ENCODE data around the gene CLDN34. TPM values are rescaled to one million over a fixed set of nuclear protein-coding genes. Genes with fewer than 3 reads are reported as not detected.

The CLDN34 gene
- polyA plus RNA-seq, 1 of the 3 experiments (the other 2 are of a cell fraction) = not detected

DNA sequence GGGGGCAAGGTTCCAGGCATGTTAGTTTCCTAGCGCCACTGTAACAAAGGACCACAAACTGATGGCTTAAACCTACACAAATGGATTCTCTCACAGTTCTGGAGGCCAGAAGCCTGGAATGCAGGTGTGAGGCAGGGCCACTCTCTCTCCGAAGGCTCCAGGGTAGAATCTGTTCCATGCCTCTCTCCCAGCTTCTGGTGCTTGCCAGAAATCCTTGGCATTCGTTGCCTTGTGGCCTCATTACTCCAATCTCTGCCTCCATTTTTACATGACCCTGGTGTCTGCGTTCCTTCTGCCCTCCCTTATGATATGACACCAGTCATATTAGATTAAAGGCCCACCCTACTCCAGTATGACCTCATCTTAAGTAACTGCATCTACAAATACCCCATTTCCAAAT is 39.6 kb downstream of the CLDN34 start:
- H2AFZ ChIP-seq (ENCODE audit: low read depth) = no peak overlapping the region
- H3K36me3 ChIP-seq (replicated peaks in 1 of 2; ENCODE audit: control insufficient read depth in 1 of 2, insufficient read depth in 2 of 2, low read length in 1 of 2) = no peaks in the 10 kb centered on the region
- H3K4me1 ChIP-seq (ENCODE audit: control insufficient read depth in 1 of 2, insufficient read depth in 2 of 2, low read depth in 1 of 2, low read length in 1 of 2) = peaks cover 0 to 4% of the 10 kb centered on the region in 2 experiments; a peak in 1 of 4 replicates
- H3K9me3 ChIP-seq = no peaks in the 10 kb centered on the region
- H3K9ac ChIP-seq = no peak overlapping the region
- DNase-seq = no peak
- H3K27ac ChIP-seq (ENCODE audit: low read depth in 2 of 2, low read length in 1 of 2) = no peak overlapping the region
- ChIA-PET CTCF (no interaction called here), POLR2A (no interaction called here)
- TF ChIP-seq, protein P1, sequence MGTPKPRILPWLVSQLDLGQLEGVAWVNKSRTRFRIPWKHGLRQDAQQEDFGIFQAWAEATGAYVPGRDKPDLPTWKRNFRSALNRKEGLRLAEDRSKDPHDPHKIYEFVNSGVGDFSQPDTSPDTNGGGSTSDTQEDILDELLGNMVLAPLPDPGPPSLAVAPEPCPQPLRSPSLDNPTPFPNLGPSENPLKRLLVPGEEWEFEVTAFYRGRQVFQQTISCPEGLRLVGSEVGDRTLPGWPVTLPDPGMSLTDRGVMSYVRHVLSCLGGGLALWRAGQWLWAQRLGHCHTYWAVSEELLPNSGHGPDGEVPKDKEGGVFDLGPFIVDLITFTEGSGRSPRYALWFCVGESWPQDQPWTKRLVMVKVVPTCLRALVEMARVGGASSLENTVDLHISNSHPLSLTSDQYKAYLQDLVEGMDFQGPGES (IDR thresholded peaks at IDR 0.05; ENCODE audit: low read depth, low read length) = no peak
- TF ChIP-seq ELF1 (IDR thresholded peaks at IDR 0.05) (no peak), FOSL2 (IDR thresholded peaks at IDR 0.05; ENCODE audit: borderline replicate concordance, low read depth) (no peak), YY1 (IDR thresholded peaks at IDR 0.05; ENCODE audit: low read depth) (no peak), NRF1 (IDR thresholded peaks at IDR 0.05; ENCODE audit: low read depth, low read length) (no peak), SMC3 (IDR thresholded peaks at IDR 0.05; ENCODE audit: low read depth, low read length) (no peak), TEAD4 (IDR thresholded peaks at IDR 0.05; ENCODE audit: borderline replicate concordance, insufficient read depth) (no peak), RXRA (IDR thresholded peaks at IDR 0.05; ENCODE audit: borderline replicate concordance, low read depth) (no peak), NFIC (IDR thresholded peaks at IDR 0.05; ENCODE audit: borderline replicate concordance) (no peak), GABPA (IDR thresholded peaks at IDR 0.05; ENCODE audit: low read depth) (no peak)
- TF ChIP-seq, protein P2, sequence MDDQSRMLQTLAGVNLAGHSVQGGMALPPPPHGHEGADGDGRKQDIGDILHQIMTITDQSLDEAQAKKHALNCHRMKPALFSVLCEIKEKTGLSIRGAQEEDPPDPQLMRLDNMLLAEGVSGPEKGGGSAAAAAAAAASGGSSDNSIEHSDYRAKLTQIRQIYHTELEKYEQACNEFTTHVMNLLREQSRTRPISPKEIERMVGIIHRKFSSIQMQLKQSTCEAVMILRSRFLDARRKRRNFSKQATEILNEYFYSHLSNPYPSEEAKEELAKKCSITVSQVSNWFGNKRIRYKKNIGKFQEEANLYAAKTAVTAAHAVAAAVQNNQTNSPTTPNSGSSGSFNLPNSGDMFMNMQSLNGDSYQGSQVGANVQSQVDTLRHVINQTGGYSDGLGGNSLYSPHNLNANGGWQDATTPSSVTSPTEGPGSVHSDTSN (IDR thresholded peaks at IDR 0.05) = no peak
- TF ChIP-seq, protein P3, sequence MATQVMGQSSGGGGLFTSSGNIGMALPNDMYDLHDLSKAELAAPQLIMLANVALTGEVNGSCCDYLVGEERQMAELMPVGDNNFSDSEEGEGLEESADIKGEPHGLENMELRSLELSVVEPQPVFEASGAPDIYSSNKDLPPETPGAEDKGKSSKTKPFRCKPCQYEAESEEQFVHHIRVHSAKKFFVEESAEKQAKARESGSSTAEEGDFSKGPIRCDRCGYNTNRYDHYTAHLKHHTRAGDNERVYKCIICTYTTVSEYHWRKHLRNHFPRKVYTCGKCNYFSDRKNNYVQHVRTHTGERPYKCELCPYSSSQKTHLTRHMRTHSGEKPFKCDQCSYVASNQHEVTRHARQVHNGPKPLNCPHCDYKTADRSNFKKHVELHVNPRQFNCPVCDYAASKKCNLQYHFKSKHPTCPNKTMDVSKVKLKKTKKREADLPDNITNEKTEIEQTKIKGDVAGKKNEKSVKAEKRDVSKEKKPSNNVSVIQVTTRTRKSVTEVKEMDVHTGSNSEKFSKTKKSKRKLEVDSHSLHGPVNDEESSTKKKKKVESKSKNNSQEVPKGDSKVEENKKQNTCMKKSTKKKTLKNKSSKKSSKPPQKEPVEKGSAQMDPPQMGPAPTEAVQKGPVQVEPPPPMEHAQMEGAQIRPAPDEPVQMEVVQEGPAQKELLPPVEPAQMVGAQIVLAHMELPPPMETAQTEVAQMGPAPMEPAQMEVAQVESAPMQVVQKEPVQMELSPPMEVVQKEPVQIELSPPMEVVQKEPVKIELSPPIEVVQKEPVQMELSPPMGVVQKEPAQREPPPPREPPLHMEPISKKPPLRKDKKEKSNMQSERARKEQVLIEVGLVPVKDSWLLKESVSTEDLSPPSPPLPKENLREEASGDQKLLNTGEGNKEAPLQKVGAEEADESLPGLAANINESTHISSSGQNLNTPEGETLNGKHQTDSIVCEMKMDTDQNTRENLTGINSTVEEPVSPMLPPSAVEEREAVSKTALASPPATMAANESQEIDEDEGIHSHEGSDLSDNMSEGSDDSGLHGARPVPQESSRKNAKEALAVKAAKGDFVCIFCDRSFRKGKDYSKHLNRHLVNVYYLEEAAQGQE (IDR thresholded peaks at IDR 0.05; ENCODE audit: low read depth, low read length) = no peak
- peaks cover 8% of the 10 kb centered on the region for H3F3A ChIP-seq (replicated peaks; ENCODE audit: insufficient read depth)
- no peak overlapping the region for H3K4me3 ChIP-seq (ENCODE audit: low read depth in 2 of 2, low read length in 1 of 2)
- H4K20me1 ChIP-seq (ENCODE audit: insufficient read depth) = no peaks in the 10 kb centered on the region
- H3K27me3 ChIP-seq (ENCODE audit: insufficient read depth) = no peaks in the 10 kb centered on the region
- H3K4me2 ChIP-seq = no peak overlapping the region
- no peaks in the 10 kb centered on the region for H3K9me2 ChIP-seq
- 23% methylated on average over 4 of the region's 4 CpGs for WGBS (ENCODE audit: low lambda C conversion rate)
- H3K79me2 ChIP-seq (ENCODE audit: insufficient read depth) = no peaks in the 10 kb centered on the region

DNA sequence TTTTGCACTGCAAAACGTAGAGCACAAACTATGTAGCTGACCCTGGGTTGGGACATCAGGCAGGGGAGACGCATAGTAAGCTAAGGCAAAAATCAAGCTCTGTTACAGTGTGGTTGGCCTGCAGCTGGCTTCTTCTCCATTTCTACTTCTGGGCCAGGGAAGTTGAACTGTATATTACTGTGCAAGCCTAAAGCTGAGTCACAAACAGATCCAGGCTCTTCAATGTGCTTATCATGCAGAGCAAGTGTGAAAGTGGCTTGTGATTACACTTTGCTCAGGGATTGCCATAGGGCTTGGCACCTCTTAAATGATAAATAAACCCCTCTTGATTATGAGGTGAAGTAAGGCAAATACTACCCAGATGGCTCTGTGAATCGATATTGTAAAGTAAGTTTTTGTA is 40.5 kb downstream of the CLDN34 start:
- Histone ChIP-seq H3K9me2 (no peaks in the 10 kb centered on the region), H2AFZ (ENCODE audit: low read depth) (no peak overlapping the region), H3K9ac (no peak overlapping the region), H3K4me2 (no peak overlapping the region), H4K20me1 (ENCODE audit: insufficient read depth) (no peaks in the 10 kb centered on the region), H3K4me1 (ENCODE audit: control insufficient read depth in 1 of 2, insufficient read depth in 2 of 2, low read depth in 1 of 2, low read length in 1 of 2) (peaks cover 0 to 4% of the 10 kb centered on the region in 2 experiments; a peak in 1 of 4 replicates), H3K9me3 (no peaks in the 10 kb centered on the region), H3K4me3 (ENCODE audit: low read depth in 2 of 2, low read length in 1 of 2) (no peak overlapping the region), H3K36me3 (replicated peaks in 1 of 2; ENCODE audit: control insufficient read depth in 1 of 2, insufficient read depth in 2 of 2, low read length in 1 of 2) (no peaks in the 10 kb centered on the region), H3K27ac (ENCODE audit: low read depth in 2 of 2, low read length in 1 of 2) (no peak overlapping the region), H3K79me2 (ENCODE audit: insufficient read depth) (no peaks in the 10 kb centered on the region), H3K27me3 (ENCODE audit: insufficient read depth) (no peaks in the 10 kb centered on the region), H3F3A (replicated peaks; ENCODE audit: insufficient read depth) (peaks cover 8% of the 10 kb centered on the region)
- ChIA-PET CTCF (interaction anchor here (1.2 kb wide), 1 partner anchor 112 kb away, joined by 3 read pairs; no protein-coding TSS in a partner anchor), POLR2A (no interaction called here)
- DNase-seq = no peak
- 30% methylated on average over 3 of the region's 3 CpGs for WGBS (ENCODE audit: low lambda C conversion rate)
- TF ChIP-seq ELF1 (IDR thresholded peaks at IDR 0.05) = no peak
- no peak for TF ChIP-seq SMC3 (IDR thresholded peaks at IDR 0.05; ENCODE audit: low read depth, low read length)
- TF ChIP-seq, protein P4, sequence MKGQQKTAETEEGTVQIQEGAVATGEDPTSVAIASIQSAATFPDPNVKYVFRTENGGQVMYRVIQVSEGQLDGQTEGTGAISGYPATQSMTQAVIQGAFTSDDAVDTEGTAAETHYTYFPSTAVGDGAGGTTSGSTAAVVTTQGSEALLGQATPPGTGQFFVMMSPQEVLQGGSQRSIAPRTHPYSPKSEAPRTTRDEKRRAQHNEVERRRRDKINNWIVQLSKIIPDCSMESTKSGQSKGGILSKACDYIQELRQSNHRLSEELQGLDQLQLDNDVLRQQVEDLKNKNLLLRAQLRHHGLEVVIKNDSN (IDR thresholded peaks at IDR 0.05; ENCODE audit: borderline replicate concordance, low read depth) = no peak
- TF ChIP-seq, protein P5, sequence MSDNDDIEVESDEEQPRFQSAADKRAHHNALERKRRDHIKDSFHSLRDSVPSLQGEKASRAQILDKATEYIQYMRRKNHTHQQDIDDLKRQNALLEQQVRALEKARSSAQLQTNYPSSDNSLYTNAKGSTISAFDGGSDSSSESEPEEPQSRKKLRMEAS (IDR thresholded peaks at IDR 0.05; ENCODE audit: low read depth) = no peak
- no peak for TF ChIP-seq FOXJ3 (CRISPR knock-in tag; IDR thresholded peaks at IDR 0.05)
- TF ChIP-seq, protein P2 (IDR thresholded peaks at IDR 0.05) = no peak
- TF ChIP-seq GATA2 (CRISPR knock-in tag; IDR thresholded peaks at IDR 0.05) = no peak

All from SK-N-SH (cell line).